Thoracic aorta (tissue), 2 donors: ENCODE results near the gene KAT6B. TPM values are rescaled to one million over a fixed set of nuclear protein-coding genes. Genes with fewer than 3 reads are reported as not detected.
A peak's percentile ranks its signal among the peaks of the same experiment; 100 is the strongest.

Experiments used
- ATAC-seq: fragments of 150-250 bp; one replicate; pipeline ENCODE4 v1.8.0; 2017; ENCODE audit warnings: low read depth; ENCODE audit not compliant: insufficient number of reproducible peaks, low FRiP score
- DNase-seq: peaks from one replicate; pipeline ENCODE4 v3.0.0-alpha.2; 2020; ENCODE audit warnings: low spot score
- H3K27ac ChIP-seq, 2 donors: fragments of 200-600 bp; sonication (generic); 1 replicate in 1 of 2; 2 replicates in 1 of 2; pipeline ENCODE4 v1.5.1; 2016; ENCODE audit warnings: mild to moderate bottlenecking in 2 of 2, moderate library complexity in 2 of 2
- H3K27me3 ChIP-seq: fragments of 200-600 bp; sonication (generic); replicated peaks from 2 replicates; pipeline ENCODE4 v1.6.0; 2016; ENCODE audit warnings: mild to moderate bottlenecking; ENCODE audit not compliant: insufficient read depth
- H3K36me3 ChIP-seq: fragments of 200-600 bp; sonication (generic); one replicate; pipeline ENCODE4 v1.5.1; 2016
- H3K4me1 ChIP-seq, 2 donors: fragments of 200-600 bp; sonication (generic); 1 replicate in 1 of 2; 2 replicates in 1 of 2; pipeline versions ENCODE4 v1.5.1 to v1.6.0; 2016; ENCODE audit warnings: low read depth in 2 of 2, mild to moderate bottlenecking in 1 of 2; ENCODE audit not compliant: control insufficient read depth in 1 of 2
- H3K4me3 ChIP-seq: fragments of 200-600 bp; sonication (generic); 2 replicates; pipeline ENCODE4 v1.5.1; 2016; ENCODE audit warnings: mild to moderate bottlenecking
- H3K9me3 ChIP-seq: fragments of 200-600 bp; sonication (generic); 2 replicates; pipeline ENCODE4 v1.5.1; 2016
- CTCF ChIP-seq: fragments of 200-600 bp; sonication (generic); IDR thresholded peaks from one replicate; pipeline ENCODE4 v1.5.1; 2019; ENCODE audit warnings: antibody characterized with exemption
- total RNA-seq, 2 donors: library from RNA; depleted of rRNA; stranded (reverse); fragments of >200 nt; gene quantifications; one replicate each; pipeline versions ENCODE4 v1.1.0 to v1.2.3, GENCODE V29; 2016

KAT6B gene
- total RNA-seq, 2 donors from 2014 or later, result 38.4 to 46.9 TPM

DNA sequence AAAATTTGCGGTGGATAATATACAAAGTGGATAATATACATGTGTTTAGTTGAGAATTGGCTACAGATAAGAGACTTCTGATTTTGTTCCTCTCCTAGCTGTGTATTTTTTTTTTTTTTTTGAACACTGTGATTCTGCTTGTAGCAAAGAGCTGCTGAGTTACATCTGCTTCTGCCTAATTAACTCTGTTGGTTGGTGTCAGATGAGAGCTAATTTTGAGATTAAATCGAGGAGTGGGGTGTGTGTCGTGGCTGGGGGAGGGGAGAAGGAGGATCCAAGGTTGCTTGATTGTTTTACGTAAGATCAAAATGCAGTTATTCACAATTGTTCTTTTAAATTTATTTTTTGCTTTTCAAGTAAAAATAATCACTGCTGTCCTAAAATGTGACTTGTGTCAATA lies 11.3 kb downstream of the KAT6B start:
- no peaks in the 10 kb centered on the region for H3K27me3 ChIP-seq
- no peak overlapping the region for H3K4me3 ChIP-seq
- no peak for ATAC-seq
- no peaks in the 10 kb centered on the region for H3K9me3 ChIP-seq
- DNase-seq, result no peak
- H3K36me3 ChIP-seq, result no peaks in the 10 kb centered on the region
- H3K27ac ChIP-seq, result no peak overlapping the region
- no peak for TF ChIP-seq CTCF
- peaks cover 18 to 60% of the 10 kb centered on the region in 2 donors for H3K4me1 ChIP-seq

GRCh38 chr10:74839708-74840107 lies 13.3 kb downstream of the KAT6B start:
- H3K9me3 ChIP-seq, result no peaks in the 10 kb centered on the region
- peak overlapping the region in 1 of 2 donors; percentile 14 for H3K27ac ChIP-seq
- H3K36me3 ChIP-seq, result no peaks in the 10 kb centered on the region
- no peak overlapping the region for H3K4me3 ChIP-seq
- DNase-seq (no peak), ATAC-seq (no peak)
- TF ChIP-seq CTCF, result no peak
- H3K27me3 ChIP-seq, result no peaks in the 10 kb centered on the region
- H3K4me1 ChIP-seq, result peaks cover 22 to 48% of the 10 kb centered on the region in 2 donors

- ATAC-seq (no peak), DNase-seq (no peak)
These were observed 15.0 kb downstream of the KAT6B start for GRCh38 chr10:74841265-74841973.

GRCh38 chr10:74842301-74842954 lies 16.0 kb downstream of the KAT6B start:
- ATAC-seq (no peak), DNase-seq (no peak)
- Histone ChIP-seq H3K4me3 (no peak overlapping the region), H3K9me3 (no peaks in the 10 kb centered on the region), H3K36me3 (no peaks in the 10 kb centered on the region), H3K4me1 (peaks cover 23 to 62% of the 10 kb centered on the region in 2 donors), H3K27ac (no peak overlapping the region), H3K27me3 (no peaks in the 10 kb centered on the region)
- no peak for TF ChIP-seq CTCF

More at GRCh38 chr10:74841265-74841973, 15.0 kb downstream of the KAT6B start:
- Histone ChIP-seq H3K4me1 (peaks cover 26 to 57% of the 10 kb centered on the region in 2 donors), H3K9me3 (no peaks in the 10 kb centered on the region), H3K36me3 (no peaks in the 10 kb centered on the region), H3K4me3 (no peak overlapping the region), H3K27me3 (no peaks in the 10 kb centered on the region), H3K27ac (peak overlapping the region; percentile 4 to 17)
- TF ChIP-seq CTCF, result no peak

GRCh38 chr10:74846958-74847357 lies 20.6 kb downstream of the KAT6B start:
- DNase-seq (no peak), ATAC-seq (no peak)
- no peaks in the 10 kb centered on the region for H3K36me3 ChIP-seq
- no peak for TF ChIP-seq CTCF
- H3K27me3 ChIP-seq, result no peaks in the 10 kb centered on the region
- H3K27ac ChIP-seq, result peak overlapping the region; percentile 4 to 19
- no peak overlapping the region for H3K4me3 ChIP-seq
- H3K9me3 ChIP-seq, result no peaks in the 10 kb centered on the region
- peaks cover 11 to 52% of the 10 kb centered on the region in 2 donors for H3K4me1 ChIP-seq
